ENCODE results near the gene UBLCP1.

Gene UBLCP1, protein sequence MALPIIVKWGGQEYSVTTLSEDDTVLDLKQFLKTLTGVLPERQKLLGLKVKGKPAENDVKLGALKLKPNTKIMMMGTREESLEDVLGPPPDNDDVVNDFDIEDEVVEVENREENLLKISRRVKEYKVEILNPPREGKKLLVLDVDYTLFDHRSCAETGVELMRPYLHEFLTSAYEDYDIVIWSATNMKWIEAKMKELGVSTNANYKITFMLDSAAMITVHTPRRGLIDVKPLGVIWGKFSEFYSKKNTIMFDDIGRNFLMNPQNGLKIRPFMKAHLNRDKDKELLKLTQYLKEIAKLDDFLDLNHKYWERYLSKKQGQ

DNA sequence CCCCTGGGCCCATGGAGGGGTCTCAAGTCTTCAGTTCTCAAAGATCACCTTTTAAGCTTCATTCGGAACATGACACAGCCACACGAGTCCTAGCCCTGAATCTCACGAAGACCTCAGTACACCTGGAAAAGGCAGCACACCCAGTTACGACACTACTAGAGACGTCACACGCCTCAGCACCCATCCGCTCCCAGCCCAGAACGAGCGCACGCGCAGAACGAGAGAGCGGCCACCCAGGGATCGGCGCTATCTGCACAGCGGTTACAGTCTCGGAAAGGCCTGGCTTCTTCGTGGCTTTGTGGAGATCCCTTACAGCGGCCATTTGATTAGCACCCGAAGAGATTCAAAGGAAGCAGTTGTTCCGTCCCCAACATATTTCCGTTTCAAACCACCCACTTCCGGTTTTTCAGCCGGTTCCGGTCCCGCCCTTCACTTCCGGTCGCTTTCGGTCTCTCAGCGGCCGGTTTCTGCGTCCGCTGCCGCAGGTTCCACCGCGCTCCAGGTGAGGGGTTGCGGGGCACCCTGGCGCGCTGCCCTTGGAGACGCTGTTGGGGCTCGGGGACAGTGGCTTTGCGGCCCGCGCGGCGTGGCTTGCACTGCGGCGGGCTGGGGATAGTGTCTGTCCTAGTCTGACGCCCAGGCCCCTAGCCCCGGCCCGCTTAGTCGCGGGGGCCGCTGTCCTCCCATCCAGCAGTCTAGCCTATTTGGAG is at the start of gene UBLCP1:
TSS of gene UBLCP1 (plus strand) at position 432 of the 710 bp plus-strand sequence. CDS start 5,626 bp downstream, outside the sequence.
- no peaks in the 10 kb centered on the region for H3F3A ChIP-seq (ENCODE audit: control insufficient read depth, insufficient read depth)
- peaks cover 12% of the 10 kb centered on the region for H3K9me3 ChIP-seq (ENCODE audit: control insufficient read depth, insufficient read depth, low read length)
- H3K27ac ChIP-seq (ENCODE audit: low read depth, low read length) = peak within 1 kb of the TSS; percentile 85
- H3K36me3 ChIP-seq (ENCODE audit: control insufficient read depth, low read length) = peaks cover 10% of the 10 kb centered on the region; the same call in 1 of the 2 replicates
- no peaks in the 10 kb centered on the region for H4K20me1 ChIP-seq (ENCODE audit: control insufficient read depth, insufficient read depth, low read depth, low read length)
- H3K27me3 ChIP-seq (ENCODE audit: control insufficient read depth, low read length) = no peaks in the 10 kb centered on the region
- peak within 1 kb of the TSS; percentile 94 for H3K4me2 ChIP-seq (ENCODE audit: low read length)
- peaks cover 28% of the 10 kb centered on the region for H3K79me2 ChIP-seq (ENCODE audit: control insufficient read depth, low read length)
- TF ChIP-seq EZH2phosphoT487 (IDR thresholded peaks at IDR 0.05; ENCODE audit: borderline replicate concordance, low read length) = no peak
- TF ChIP-seq, protein P1, sequence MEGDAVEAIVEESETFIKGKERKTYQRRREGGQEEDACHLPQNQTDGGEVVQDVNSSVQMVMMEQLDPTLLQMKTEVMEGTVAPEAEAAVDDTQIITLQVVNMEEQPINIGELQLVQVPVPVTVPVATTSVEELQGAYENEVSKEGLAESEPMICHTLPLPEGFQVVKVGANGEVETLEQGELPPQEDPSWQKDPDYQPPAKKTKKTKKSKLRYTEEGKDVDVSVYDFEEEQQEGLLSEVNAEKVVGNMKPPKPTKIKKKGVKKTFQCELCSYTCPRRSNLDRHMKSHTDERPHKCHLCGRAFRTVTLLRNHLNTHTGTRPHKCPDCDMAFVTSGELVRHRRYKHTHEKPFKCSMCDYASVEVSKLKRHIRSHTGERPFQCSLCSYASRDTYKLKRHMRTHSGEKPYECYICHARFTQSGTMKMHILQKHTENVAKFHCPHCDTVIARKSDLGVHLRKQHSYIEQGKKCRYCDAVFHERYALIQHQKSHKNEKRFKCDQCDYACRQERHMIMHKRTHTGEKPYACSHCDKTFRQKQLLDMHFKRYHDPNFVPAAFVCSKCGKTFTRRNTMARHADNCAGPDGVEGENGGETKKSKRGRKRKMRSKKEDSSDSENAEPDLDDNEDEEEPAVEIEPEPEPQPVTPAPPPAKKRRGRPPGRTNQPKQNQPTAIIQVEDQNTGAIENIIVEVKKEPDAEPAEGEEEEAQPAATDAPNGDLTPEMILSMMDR (IDR thresholded peaks at IDR 0.05; ENCODE audit: low read depth, low read length, poor library complexity, severe bottlenecking) = no peak
- peak within 1 kb of the TSS; percentile 94 for H3K4me3 ChIP-seq (ENCODE audit: low read length)
- peaks cover 19% of the 10 kb centered on the region for H3K4me1 ChIP-seq (ENCODE audit: control insufficient read depth, low read length)
- no peaks in the 10 kb centered on the region for H3K9me2 ChIP-seq (replicated peaks; ENCODE audit: control insufficient read depth, low read length)

DNA sequence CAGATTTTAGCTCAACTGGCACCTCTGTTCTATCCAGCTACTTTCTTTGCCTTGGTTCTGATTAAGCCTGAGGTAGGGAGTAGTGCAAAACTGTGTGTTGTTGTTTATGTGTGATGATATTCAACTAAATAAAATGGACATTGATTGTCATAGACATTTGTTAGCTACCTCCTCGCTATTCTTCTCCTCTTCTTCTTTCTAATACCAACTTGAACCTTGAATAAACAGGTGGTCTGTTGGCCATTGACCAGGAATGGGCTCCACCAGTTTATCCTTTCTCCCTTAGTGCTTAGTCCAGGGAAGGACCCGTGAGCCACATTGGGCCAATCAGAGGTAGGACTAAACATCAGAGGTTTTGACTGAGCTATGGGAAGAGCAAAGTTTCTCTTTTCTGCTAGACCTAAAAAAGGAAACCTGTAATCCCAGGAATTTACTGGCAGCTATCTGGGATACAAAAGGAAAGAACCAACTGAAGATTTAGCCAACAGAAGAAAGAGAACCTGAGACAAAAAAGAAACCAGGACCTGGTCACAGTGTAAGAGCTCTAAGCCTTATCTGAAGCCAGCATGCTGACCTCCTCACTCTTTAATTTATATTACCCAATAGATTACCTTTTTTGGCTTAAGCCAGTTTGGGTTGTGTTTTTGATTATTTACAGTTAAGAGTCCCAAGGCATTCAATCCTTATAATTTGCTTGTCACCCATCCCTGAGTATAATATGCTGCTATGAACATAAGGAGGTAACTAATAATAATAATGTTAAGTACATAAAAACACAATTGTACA is 48.4 kb upstream of the UBLCP1 start:
- no peak overlapping the region for H3K27ac ChIP-seq (ENCODE audit: low read depth, low read length)
- 0 out of 2 replicates have a peak, but pooled peaks cover 3% of the 10 kb centered on the region for H3K79me2 ChIP-seq (ENCODE audit: control insufficient read depth, low read length)
- H3K27me3 ChIP-seq (ENCODE audit: control insufficient read depth, low read length) = no peaks in the 10 kb centered on the region
- 0 out of 2 replicates have a peak, but pooled peaks cover 2% of the 10 kb centered on the region for H3F3A ChIP-seq (ENCODE audit: control insufficient read depth, insufficient read depth)
- H3K9me2 ChIP-seq (replicated peaks; ENCODE audit: control insufficient read depth, low read length) = no peaks in the 10 kb centered on the region
- TF ChIP-seq, protein P1 (IDR thresholded peaks at IDR 0.05; ENCODE audit: low read depth, low read length, poor library complexity, severe bottlenecking) = no peak
- TF ChIP-seq EZH2phosphoT487 (IDR thresholded peaks at IDR 0.05; ENCODE audit: borderline replicate concordance, low read length) = no peak
- H3K4me3 ChIP-seq (ENCODE audit: low read length) = no peak overlapping the region
- no peak overlapping the region for H3K4me2 ChIP-seq (ENCODE audit: low read length)
- peaks cover 23% of the 10 kb centered on the region for H3K4me1 ChIP-seq (ENCODE audit: control insufficient read depth, low read length)
- no peaks in the 10 kb centered on the region for H4K20me1 ChIP-seq (ENCODE audit: control insufficient read depth, insufficient read depth, low read depth, low read length)
- no peaks in the 10 kb centered on the region for H3K9me3 ChIP-seq (ENCODE audit: control insufficient read depth, insufficient read depth, low read length)
- no peaks in the 10 kb centered on the region for H3K36me3 ChIP-seq (ENCODE audit: control insufficient read depth, low read length)

DNA sequence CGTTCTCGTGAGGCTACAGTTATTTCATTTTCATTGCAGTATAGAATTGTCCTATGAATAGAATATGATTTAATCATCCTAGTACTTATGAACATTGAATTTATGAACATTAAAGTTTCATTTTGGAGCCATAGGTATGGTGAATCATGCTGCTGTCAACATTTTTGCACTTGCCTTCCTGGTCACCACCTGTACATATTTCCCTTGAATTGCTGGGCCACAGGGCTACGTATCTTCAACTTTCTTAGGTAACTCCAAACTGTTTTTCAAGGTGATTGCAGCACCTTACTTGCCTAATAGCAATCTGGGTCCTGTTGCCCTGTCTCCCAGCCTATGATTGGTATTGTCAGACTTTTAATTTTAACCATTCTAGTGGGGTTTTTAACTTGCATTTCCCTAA is 47.2 kb upstream of the UBLCP1 start:
- H3K36me3 ChIP-seq (ENCODE audit: control insufficient read depth, low read length) = no peaks in the 10 kb centered on the region
- H3K9me2 ChIP-seq (replicated peaks; ENCODE audit: control insufficient read depth, low read length) = no peaks in the 10 kb centered on the region
- TF ChIP-seq, protein P1 (IDR thresholded peaks at IDR 0.05; ENCODE audit: low read depth, low read length, poor library complexity, severe bottlenecking) = no peak
- TF ChIP-seq EZH2phosphoT487 (IDR thresholded peaks at IDR 0.05; ENCODE audit: borderline replicate concordance, low read length) = no peak
- H3K4me3 ChIP-seq (ENCODE audit: low read length) = no peak overlapping the region
- no peaks in the 10 kb centered on the region for H4K20me1 ChIP-seq (ENCODE audit: control insufficient read depth, insufficient read depth, low read depth, low read length)
- H3K4me2 ChIP-seq (ENCODE audit: low read length) = no peak overlapping the region
- H3K79me2 ChIP-seq (ENCODE audit: control insufficient read depth, low read length) = no peaks in the 10 kb centered on the region
- H3K27ac ChIP-seq (ENCODE audit: low read depth, low read length) = no peak overlapping the region
- peaks cover 11% of the 10 kb centered on the region for H3K4me1 ChIP-seq (ENCODE audit: control insufficient read depth, low read length)
- H3F3A ChIP-seq (ENCODE audit: control insufficient read depth, insufficient read depth) = no peaks in the 10 kb centered on the region
- H3K9me3 ChIP-seq (ENCODE audit: control insufficient read depth, insufficient read depth, low read length) = no peaks in the 10 kb centered on the region
- H3K27me3 ChIP-seq (ENCODE audit: control insufficient read depth, low read length) = no peaks in the 10 kb centered on the region

All from DOHH2 (cell line).